Mammary epithelial cell (primary cell): ENCODE measurements around the gene PAXX.

Experiments used
- CTCF ChIP-seq, 2 donors: IDR thresholded peaks in 1 of 2; conservative IDR thresholded peaks in 1 of 2; 2 replicates each; pipeline ENCODE4 v1.5.1; 2011 to 2012; ENCODE audit warnings: inconsistent platforms in 2 of 2, low read length in 2 of 2, mild to moderate bottlenecking in 2 of 2, control low read depth in 1 of 2, low read depth in 1 of 2; ENCODE audit not compliant: insufficient read depth in 1 of 2; ENCODE audit errors: extremely low read depth in 1 of 2
- EZH2 ChIP-seq: IDR thresholded peaks from 2 replicates; pipeline ENCODE4 v1.6.1; 2012; ENCODE audit warnings: low read length, inconsistent platforms, borderline replicate concordance

DNA sequence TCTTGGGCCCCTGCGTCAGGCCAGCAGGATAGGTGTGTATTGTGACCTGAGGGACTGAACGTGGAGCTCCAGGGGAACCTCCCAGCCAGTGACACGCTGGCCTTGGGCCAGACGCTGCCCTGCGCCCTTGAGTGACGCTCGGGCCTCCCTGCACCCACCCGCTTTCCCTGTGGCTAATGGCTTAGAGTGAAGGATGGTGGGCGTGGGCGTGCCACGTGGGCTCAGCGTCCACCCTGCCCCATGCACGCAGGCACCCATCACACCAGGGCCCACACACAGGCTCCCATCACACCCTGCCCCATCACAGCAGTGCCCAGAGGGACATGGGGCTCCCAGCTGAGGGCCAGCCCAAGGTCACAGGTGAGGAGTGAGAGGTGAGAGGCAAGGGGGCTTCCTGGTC lies 44.8 kb downstream of the PAXX start:
- TF ChIP-seq EZH2: no peak
- TF ChIP-seq CTCF (conservative IDR thresholded peaks at IDR 0.05 in 1 of 2, IDR thresholded peaks at IDR 0.05 in 1 of 2; ENCODE audit: extremely low read depth in 1 of 2, insufficient read depth in 1 of 2, low read depth in 1 of 2, low read length in 2 of 2): no peak
